HepG2 (cell line): ENCODE measurements around the gene KLF5. TPM values are rescaled to one million over a fixed set of nuclear protein-coding genes. Genes with fewer than 3 reads are reported as not detected.

Experiments used
- ATAC-seq: fragments of 200-7000 bp; cut with Tn5 transposase; 3 replicates; pipeline ENCODE4 v1.9.1; 2020; ENCODE audit warnings: mild to moderate bottlenecking, moderate library complexity
- BruUV-seq: library from RNA; stranded (reverse); fragments of 400-500 nt; replicated peaks from 2 replicates; lab custom pipeline; 2021; lab: Mats Ljungman, UMichigan
- CTCF ChIA-PET: fragments of 300-600 bp; formaldehyde crosslinking; extraction: SDS; loops from one replicate; lab custom pipeline; 2021; ENCODE audit warnings: low total read pairs, inconsistent platforms, low intra/inter-chr PET ratio; lab: Yijun Ruan, JAX
- POLR2A ChIA-PET: fragments of 350-600 bp; sonication (Branson Sonifier 250); formaldehyde crosslinking; loops from one replicate; lab custom pipeline; 2020; ENCODE audit warnings: antibody characterized with exemption, inconsistent platforms; lab: Yijun Ruan, JAX
- DNase-seq: peaks from one replicate; pipeline ENCODE4 v3.0.0-alpha.2; 2015; ENCODE audit warnings: low spot score
- FAIRE-seq: peaks from 3 replicates; lab custom pipeline; 2011; peaks lifted over from hg19 to GRCh38; lab: Jason Lieb, UNC
- H2AFZ ChIP-seq: one replicate; pipeline ENCODE4 v1.6.1; 2011; ENCODE audit warnings: low read length, inconsistent platforms
- H3K27ac ChIP-seq: fragments of 300-600 bp; 3 replicates; pipeline ENCODE4 v1.8.0; 2011; ENCODE audit warnings: mixed run types, mild to moderate bottlenecking, mixed read lengths, low read length, inconsistent platforms; ENCODE audit not compliant: insufficient read depth; ENCODE audit errors: extremely low read length
- H3K27me3 ChIP-seq, 2 experiments: fragments of 200-600 bp in 1 of 2; 2 replicates in 1 of 2; 3 replicates in 1 of 2; pipeline versions ENCODE4 v1.6.0 to v1.8.0; 2011; ENCODE audit warnings: low read length in 2 of 2, mild to moderate bottlenecking in 2 of 2, moderate library complexity in 2 of 2, inconsistent platforms in 1 of 2; ENCODE audit not compliant: insufficient read depth in 2 of 2, control insufficient read depth in 1 of 2
- H3K36me3 ChIP-seq, 2 experiments: fragments of 200-600 bp in 1 of 2; replicated peaks in 1 of 2; 2 replicates in 1 of 2; 3 replicates in 1 of 2; pipeline versions ENCODE4 v1.5.1 to v1.8.0; 2011; ENCODE audit warnings: low read length in 2 of 2, inconsistent platforms in 1 of 2; ENCODE audit not compliant: insufficient read depth in 2 of 2, control insufficient read depth in 1 of 2
- H3K4me1 ChIP-seq: 2 replicates; pipeline ENCODE4 v1.5.1; 2012; ENCODE audit warnings: low read length, inconsistent platforms; ENCODE audit not compliant: insufficient read depth
- H3K4me2 ChIP-seq: 2 replicates; pipeline ENCODE4 v1.6.0; 2011; ENCODE audit warnings: low read depth, low read length, inconsistent platforms
- H3K4me3 ChIP-seq, 3 experiments: fragments of 200-600 bp in 1 of 3; sonication (generic), shearing (Covaris generic) in 1 of 3; replicated peaks in 1 of 3; 2 replicates each; pipeline ENCODE4 v1.5.1; 2011 to 2016; ENCODE audit warnings: low read length in 3 of 3, inconsistent platforms in 2 of 3, low read depth in 2 of 3, mild to moderate bottlenecking in 2 of 3, control low read depth in 1 of 3, mixed read lengths in 1 of 3; ENCODE audit not compliant: insufficient read depth in 1 of 3
- H3K79me2 ChIP-seq: one replicate; pipeline ENCODE4 v1.6.1; 2011; ENCODE audit warnings: low read length, inconsistent platforms; ENCODE audit not compliant: insufficient read depth
- H3K9ac ChIP-seq: 2 replicates; pipeline ENCODE4 v1.6.0; 2011; ENCODE audit warnings: mild to moderate bottlenecking, low read depth, low read length, inconsistent platforms; ENCODE audit not compliant: insufficient read depth
- H3K9me3 ChIP-seq: 2 replicates; pipeline ENCODE4 v1.5.1; 2012; ENCODE audit warnings: mild to moderate bottlenecking, low read length
- H4K20me1 ChIP-seq: 2 replicates; pipeline ENCODE4 v1.6.0; 2011; ENCODE audit warnings: inconsistent platforms, mild to moderate bottlenecking, low read length, moderate library complexity; ENCODE audit not compliant: insufficient read depth
- LCORL ChIP-seq, 2 experiments: fragments of 450-650 bp in 1 of 2; sonication (generic) in 1 of 2; formaldehyde crosslinking in 1 of 2; IDR thresholded peaks; 2 replicates each; pipeline versions ENCODE4 v1.5.0 to v1.6.1; 2017 to 2020; ENCODE audit warnings: antibody characterized with exemption in 1 of 2, missing genetic modification reagents in 1 of 2
- REPIN1 ChIP-seq: sonication (generic); formaldehyde crosslinking; IDR thresholded peaks from 2 replicates; pipeline ENCODE4 v1.8.0; 2022; ENCODE audit warnings: missing genetic modification reagents, low read depth, mild to moderate bottlenecking, borderline replicate concordance
- TCF7 ChIP-seq: sonication (generic); IDR thresholded peaks from 2 replicates; pipeline ENCODE4 v1.6.1; 2016; ENCODE audit warnings: antibody characterized with exemption, low read depth
- TP53 ChIP-seq: sonication (generic); formaldehyde crosslinking; conservative IDR thresholded peaks from 2 replicates; pipeline ENCODE4 v1.4.0; 2020; ENCODE audit warnings: missing genetic modification reagents
- ZNF101 ChIP-seq: sonication (generic); formaldehyde crosslinking; IDR thresholded peaks from 2 replicates; pipeline ENCODE4 v1.4.0; 2020; ENCODE audit warnings: mild to moderate bottlenecking, low read depth, missing genetic modification reagents, borderline replicate concordance
- ZNF296 ChIP-seq: sonication (generic); formaldehyde crosslinking; conservative IDR thresholded peaks from 2 replicates; pipeline ENCODE4 v1.5.0; 2020; ENCODE audit warnings: mild to moderate bottlenecking, missing genetic modification reagents
- ZNF547 ChIP-seq: sonication (generic); formaldehyde crosslinking; IDR thresholded peaks from 2 replicates; pipeline ENCODE4 v1.5.1; 2020; ENCODE audit warnings: mild to moderate bottlenecking, missing genetic modification reagents
- ZNF607 ChIP-seq: sonication (generic); formaldehyde crosslinking; IDR thresholded peaks from 2 replicates; pipeline ENCODE4 v1.5.1; 2020; ENCODE audit warnings: missing genetic modification reagents, mild to moderate bottlenecking, borderline replicate concordance
- ZNF615 ChIP-seq: sonication (generic); formaldehyde crosslinking; IDR thresholded peaks from 2 replicates; pipeline ENCODE4 v1.5.0; 2020; ENCODE audit warnings: mild to moderate bottlenecking, missing genetic modification reagents, borderline replicate concordance
- ZSCAN29 ChIP-seq: sonication (generic); formaldehyde crosslinking; conservative IDR thresholded peaks from 2 replicates; pipeline ENCODE4 v1.4.0; 2020; ENCODE audit warnings: mild to moderate bottlenecking, missing genetic modification reagents
- WGBS: methylation state at CpG from one replicate; pipeline ENCODE4 v1.1.6; 2017; ENCODE audit warnings: low lambda C conversion rate; 5-methylcytosine and 5-hydroxymethylcytosine counted together
- in situ Hi-C: cut with HindIII; loops from 2 replicates; pipeline ENCODE4 v1.10.0; 2017; ENCODE audit warnings: low pct_unique_long_range_greater_than_20kb; ENCODE audit not compliant: extremely low pct_ligation_motif_present
- intact Hi-C: fragments of 100-400 bp; cut with micrococcal nuclease; formaldehyde crosslinking; loops from one replicate; pipeline ENCODE4 v1.10.0; 2022; ENCODE audit not compliant: unreplicated experiment
- polyA plus RNA-seq, 8 experiments: library from polyadenylated mRNA; depleted of rRNA in 3 of 8; stranded (reverse) in 7 of 8; unstranded in 1 of 8; fragments of >200 nt; fragmentation: Illumina TruSeq in 4 of 8; extraction: Trizol in 4 of 8; gene quantifications; 2 replicates each; pipeline versions ENCODE4 v1.2.1 to v1.2.3, GENCODE V29; 2011 to 2016; ENCODE audit warnings: low read depth in 4 of 8, missing spikeins in 1 of 8, mixed read lengths in 1 of 8; ENCODE audit not compliant: insufficient read depth in 1 of 8
- total RNA-seq, 5 experiments: library from RNA; depleted of rRNA; stranded (reverse); fragments of >200 nt; fragmentation: Illumina TruSeq; extraction: Trizol; gene quantifications; 2 replicates each; pipeline ENCODE4 v1.2.3, GENCODE V29; 2016; ENCODE audit warnings: low read depth in 1 of 5
- TF ChIP-seq, protein P1 (sequence below): sonication (generic); formaldehyde crosslinking; conservative IDR thresholded peaks from 2 replicates; pipeline ENCODE4 v1.8.0; 2022; ENCODE audit warnings: missing genetic modification reagents
- TF ChIP-seq, protein P2 (sequence below): IDR thresholded peaks from 2 replicates; pipeline ENCODE4 v1.6.1; 2016; ENCODE audit warnings: mild to moderate bottlenecking

Gene KLF5
- total and polyA plus RNA-seq, 2 of the 13 experiments (the other 11 are each of a cell fraction or from before 2014, with no cell fraction given) = 1.7 to 9.2 TPM

DNA sequence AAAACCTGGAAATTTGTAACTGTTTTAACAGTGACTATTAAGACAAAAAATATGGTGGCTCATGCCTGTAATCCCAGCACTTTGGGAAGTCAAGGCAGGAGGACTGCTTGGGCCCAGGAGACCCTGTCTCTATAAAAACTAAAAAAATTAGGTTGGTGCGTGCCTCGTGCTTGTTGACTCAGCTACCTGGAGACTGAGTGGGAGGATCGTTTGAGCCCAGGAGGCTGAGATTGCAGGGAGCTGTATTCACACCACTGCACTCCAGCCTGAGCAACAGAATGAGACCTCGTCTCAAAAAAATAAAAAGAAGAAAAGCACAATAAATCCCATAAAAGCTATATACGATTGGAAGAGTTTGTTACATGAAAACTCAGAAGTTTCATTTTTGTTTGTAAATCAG lies 23.7 kb downstream of the KLF5 start:
- ChIA-PET POLR2A (no interaction called here), CTCF (no interaction called here)
- no peaks in the 10 kb centered on the region for H3K9me3 ChIP-seq
- H2AFZ ChIP-seq = no peak overlapping the region
- no peak overlapping the region for H3K27ac ChIP-seq
- in situ Hi-C loops (no loop called here), intact Hi-C loops (no loop called here)
- TF ChIP-seq ZNF296 (no peak), ZNF547 (CRISPR knock-in tag) (no peak), ZNF607 (CRISPR knock-in tag) (no peak), ZNF615 (CRISPR knock-in tag) (no peak), TP53 (CRISPR knock-in tag) (no peak), ZSCAN29 (CRISPR knock-in tag) (no peak), REPIN1 (CRISPR knock-in tag) (no peak), LCORL (IDR thresholded peaks at IDR 0.05) (no peak), LCORL (CRISPR knock-in tag; IDR thresholded peaks at IDR 0.05) (no peak), TCF7 (no peak), ZNF101 (CRISPR knock-in tag) (no peak)
- TF ChIP-seq, protein P1, sequence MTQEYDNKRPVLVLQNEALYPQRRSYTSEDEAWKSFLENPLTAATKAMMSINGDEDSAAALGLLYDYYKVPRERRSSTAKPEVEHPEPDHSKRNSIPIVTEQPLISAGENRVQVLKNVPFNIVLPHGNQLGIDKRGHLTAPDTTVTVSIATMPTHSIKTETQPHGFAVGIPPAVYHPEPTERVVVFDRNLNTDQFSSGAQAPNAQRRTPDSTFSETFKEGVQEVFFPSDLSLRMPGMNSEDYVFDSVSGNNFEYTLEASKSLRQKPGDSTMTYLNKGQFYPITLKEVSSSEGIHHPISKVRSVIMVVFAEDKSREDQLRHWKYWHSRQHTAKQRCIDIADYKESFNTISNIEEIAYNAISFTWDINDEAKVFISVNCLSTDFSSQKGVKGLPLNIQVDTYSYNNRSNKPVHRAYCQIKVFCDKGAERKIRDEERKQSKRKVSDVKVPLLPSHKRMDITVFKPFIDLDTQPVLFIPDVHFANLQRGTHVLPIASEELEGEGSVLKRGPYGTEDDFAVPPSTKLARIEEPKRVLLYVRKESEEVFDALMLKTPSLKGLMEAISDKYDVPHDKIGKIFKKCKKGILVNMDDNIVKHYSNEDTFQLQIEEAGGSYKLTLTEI (CRISPR knock-in tag) = no peak
- TF ChIP-seq, protein P2, sequence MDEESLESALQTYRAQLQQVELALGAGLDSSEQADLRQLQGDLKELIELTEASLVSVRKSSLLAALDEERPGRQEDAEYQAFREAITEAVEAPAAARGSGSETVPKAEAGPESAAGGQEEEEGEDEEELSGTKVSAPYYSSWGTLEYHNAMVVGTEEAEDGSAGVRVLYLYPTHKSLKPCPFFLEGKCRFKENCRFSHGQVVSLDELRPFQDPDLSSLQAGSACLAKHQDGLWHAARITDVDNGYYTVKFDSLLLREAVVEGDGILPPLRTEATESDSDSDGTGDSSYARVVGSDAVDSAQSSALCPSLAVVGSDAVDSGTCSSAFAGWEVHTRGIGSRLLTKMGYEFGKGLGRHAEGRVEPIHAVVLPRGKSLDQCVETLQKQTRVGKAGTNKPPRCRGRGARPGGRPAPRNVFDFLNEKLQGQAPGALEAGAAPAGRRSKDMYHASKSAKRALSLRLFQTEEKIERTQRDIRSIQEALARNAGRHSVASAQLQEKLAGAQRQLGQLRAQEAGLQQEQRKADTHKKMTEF = no peak
- no peak overlapping the region for H3K9ac ChIP-seq
- FAIRE-seq (no peak), ATAC-seq (no peak), DNase-seq (no peak)
- H4K20me1 ChIP-seq = no peaks in the 10 kb centered on the region
- WGBS = 6% methylated on average over 5 of the region's 5 CpGs
- no peaks in the 10 kb centered on the region for H3K27me3 ChIP-seq
- no peak overlapping the region for H3K4me2 ChIP-seq
- BruUV-seq = no TSS peak
- no peak overlapping the region for H3K4me3 ChIP-seq
- H3K4me1 ChIP-seq = peaks cover 13% of the 10 kb centered on the region; the same call in 1 of the 2 replicates
- H3K36me3 ChIP-seq = no peaks in the 10 kb centered on the region
- H3K79me2 ChIP-seq = no peaks in the 10 kb centered on the region
